Stomach (tissue), 4 donors: ENCODE measurements around the gene RTN4.

Experiments
- EP300 ChIP-seq: sonication (generic); formaldehyde crosslinking; IDR thresholded peaks from one replicate; pipeline ENCODE4 v1.6.1; 2017; ENCODE audit warnings: antibody characterized with exemption
- POLR2AphosphoS5 ChIP-seq, 3 donors: sonication (generic); formaldehyde crosslinking; IDR thresholded peaks; one replicate each; pipeline ENCODE4 v1.6.1; 2016; ENCODE audit warnings: antibody characterized with exemption in 3 of 3
- TF ChIP-seq, protein P1 (sequence below), 7 experiments: fragments of 450-650 bp in 4 of 7; fragments of 200-600 bp in 3 of 7; sonication (generic) in 3 of 7; IDR thresholded peaks; one replicate each; pipeline ENCODE4 v1.5.1; 2016 to 2019; ENCODE audit warnings: antibody characterized with exemption in 7 of 7, control low read depth in 2 of 7, mild to moderate bottlenecking in 1 of 7

DNA sequence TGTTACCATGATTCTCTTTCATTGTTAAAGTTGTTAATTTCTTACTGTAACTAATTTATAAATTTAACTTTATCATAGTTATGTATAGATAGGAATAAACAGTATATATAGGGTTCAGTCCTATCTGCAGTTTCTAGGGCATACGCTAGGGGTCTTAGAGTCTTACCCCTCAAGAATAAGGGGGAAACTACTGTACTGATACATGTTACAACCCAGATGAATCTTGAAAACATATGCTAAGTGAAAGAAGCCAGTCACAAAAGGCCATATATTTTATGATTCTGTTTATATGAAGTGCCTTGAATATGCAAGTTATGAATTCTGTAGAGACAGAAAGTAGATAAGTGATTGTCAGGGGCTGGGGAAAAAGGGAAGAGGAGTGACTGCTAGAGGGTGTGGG, 52.4 kb downstream of the RTN4 start:
- TF ChIP-seq, protein P1, sequence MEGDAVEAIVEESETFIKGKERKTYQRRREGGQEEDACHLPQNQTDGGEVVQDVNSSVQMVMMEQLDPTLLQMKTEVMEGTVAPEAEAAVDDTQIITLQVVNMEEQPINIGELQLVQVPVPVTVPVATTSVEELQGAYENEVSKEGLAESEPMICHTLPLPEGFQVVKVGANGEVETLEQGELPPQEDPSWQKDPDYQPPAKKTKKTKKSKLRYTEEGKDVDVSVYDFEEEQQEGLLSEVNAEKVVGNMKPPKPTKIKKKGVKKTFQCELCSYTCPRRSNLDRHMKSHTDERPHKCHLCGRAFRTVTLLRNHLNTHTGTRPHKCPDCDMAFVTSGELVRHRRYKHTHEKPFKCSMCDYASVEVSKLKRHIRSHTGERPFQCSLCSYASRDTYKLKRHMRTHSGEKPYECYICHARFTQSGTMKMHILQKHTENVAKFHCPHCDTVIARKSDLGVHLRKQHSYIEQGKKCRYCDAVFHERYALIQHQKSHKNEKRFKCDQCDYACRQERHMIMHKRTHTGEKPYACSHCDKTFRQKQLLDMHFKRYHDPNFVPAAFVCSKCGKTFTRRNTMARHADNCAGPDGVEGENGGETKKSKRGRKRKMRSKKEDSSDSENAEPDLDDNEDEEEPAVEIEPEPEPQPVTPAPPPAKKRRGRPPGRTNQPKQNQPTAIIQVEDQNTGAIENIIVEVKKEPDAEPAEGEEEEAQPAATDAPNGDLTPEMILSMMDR (IDR thresholded peaks at IDR 0.05), result no peak
- TF ChIP-seq EP300, result no peak
- no peak for TF ChIP-seq POLR2AphosphoS5 (IDR thresholded peaks at IDR 0.05)
